PFSK-1 (cell line): Measurements from ENCODE around the gene BACE2.

Experiments
- FOXP2 ChIP-seq: optimal IDR thresholded peaks from 2 replicates; pipeline ENCODE3; 2011; ENCODE audit warnings: borderline replicate concordance, control low read depth, inconsistent platforms; ENCODE audit not compliant: insufficient read depth; ENCODE audit errors: extremely low read length, extremely low read depth
- POLR2AphosphoS5 ChIP-seq: IDR thresholded peaks from 2 replicates; pipeline ENCODE4 v1.6.1; 2012; ENCODE audit warnings: low read depth, mild to moderate bottlenecking, control low read depth, low read length, moderate library complexity
- SIN3A ChIP-seq: IDR thresholded peaks from 2 replicates; pipeline ENCODE4 v1.6.1; 2012; ENCODE audit warnings: mild to moderate bottlenecking, low read length, moderate library complexity, borderline replicate concordance; ENCODE audit not compliant: insufficient read depth
- TAF1 ChIP-seq: IDR thresholded peaks from 2 replicates; pipeline ENCODE4 v1.6.1; 2012; ENCODE audit warnings: low read length, control low read depth, borderline replicate concordance; ENCODE audit not compliant: insufficient read depth
- TF ChIP-seq, protein P1 (sequence below), 2 experiments: IDR thresholded peaks; 2 replicates each; pipeline versions ENCODE4 v1.6.1 to v1.8.0; 2011 to 2012; ENCODE audit warnings: low read depth in 2 of 2, low read length in 2 of 2, control low read depth in 1 of 2, inconsistent platforms in 1 of 2, mild to moderate bottlenecking in 1 of 2, moderate library complexity in 1 of 2; ENCODE audit not compliant: insufficient read depth in 1 of 2

BACE2 gene

GRCh38 chr21:41321211-41321907 is 153.4 kb downstream of the BACE2 start:
- no peak for TF ChIP-seq FOXP2
- no peak for TF ChIP-seq POLR2AphosphoS5
- TF ChIP-seq SIN3A, result no peak
- no peak for TF ChIP-seq TAF1
- TF ChIP-seq, protein P1, sequence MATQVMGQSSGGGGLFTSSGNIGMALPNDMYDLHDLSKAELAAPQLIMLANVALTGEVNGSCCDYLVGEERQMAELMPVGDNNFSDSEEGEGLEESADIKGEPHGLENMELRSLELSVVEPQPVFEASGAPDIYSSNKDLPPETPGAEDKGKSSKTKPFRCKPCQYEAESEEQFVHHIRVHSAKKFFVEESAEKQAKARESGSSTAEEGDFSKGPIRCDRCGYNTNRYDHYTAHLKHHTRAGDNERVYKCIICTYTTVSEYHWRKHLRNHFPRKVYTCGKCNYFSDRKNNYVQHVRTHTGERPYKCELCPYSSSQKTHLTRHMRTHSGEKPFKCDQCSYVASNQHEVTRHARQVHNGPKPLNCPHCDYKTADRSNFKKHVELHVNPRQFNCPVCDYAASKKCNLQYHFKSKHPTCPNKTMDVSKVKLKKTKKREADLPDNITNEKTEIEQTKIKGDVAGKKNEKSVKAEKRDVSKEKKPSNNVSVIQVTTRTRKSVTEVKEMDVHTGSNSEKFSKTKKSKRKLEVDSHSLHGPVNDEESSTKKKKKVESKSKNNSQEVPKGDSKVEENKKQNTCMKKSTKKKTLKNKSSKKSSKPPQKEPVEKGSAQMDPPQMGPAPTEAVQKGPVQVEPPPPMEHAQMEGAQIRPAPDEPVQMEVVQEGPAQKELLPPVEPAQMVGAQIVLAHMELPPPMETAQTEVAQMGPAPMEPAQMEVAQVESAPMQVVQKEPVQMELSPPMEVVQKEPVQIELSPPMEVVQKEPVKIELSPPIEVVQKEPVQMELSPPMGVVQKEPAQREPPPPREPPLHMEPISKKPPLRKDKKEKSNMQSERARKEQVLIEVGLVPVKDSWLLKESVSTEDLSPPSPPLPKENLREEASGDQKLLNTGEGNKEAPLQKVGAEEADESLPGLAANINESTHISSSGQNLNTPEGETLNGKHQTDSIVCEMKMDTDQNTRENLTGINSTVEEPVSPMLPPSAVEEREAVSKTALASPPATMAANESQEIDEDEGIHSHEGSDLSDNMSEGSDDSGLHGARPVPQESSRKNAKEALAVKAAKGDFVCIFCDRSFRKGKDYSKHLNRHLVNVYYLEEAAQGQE (IDR thresholded peaks at IDR 0.05; ENCODE audit: insufficient read depth in 1 of 2, low read depth in 2 of 2, low read length in 2 of 2), result no peak

DNA sequence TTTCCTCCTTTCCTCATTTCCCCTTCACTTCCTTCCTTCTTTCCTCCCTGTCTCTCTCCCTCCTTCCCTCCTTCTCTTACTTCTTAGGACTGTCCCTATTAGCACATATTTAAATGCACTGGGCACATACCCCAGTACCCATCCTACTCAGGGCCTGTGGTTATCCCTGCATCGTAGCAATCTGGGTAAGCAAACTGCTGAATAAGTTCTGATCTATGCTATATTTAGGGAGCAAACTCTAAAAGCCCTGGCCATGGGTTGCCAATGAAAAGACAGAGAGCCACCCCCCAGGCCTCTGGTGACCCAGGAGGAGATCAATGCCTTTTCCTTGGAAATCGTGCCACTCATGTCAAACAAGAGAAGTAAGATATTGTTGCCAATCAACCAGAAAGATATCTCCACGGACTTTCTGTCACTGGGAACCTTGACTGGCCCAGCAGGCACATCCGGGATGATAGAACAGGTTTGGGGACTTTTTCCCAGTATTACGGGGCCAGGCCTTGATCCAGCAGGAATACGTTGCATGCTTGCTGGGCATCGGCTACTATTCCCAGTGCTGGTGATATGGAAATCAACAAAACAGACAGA is 154.0 kb downstream of the BACE2 start:
- no peak for TF ChIP-seq SIN3A

- no peak for TF ChIP-seq POLR2AphosphoS5
- TF ChIP-seq SIN3A, result no peak
- no peak for TF ChIP-seq TAF1
- no peak for TF ChIP-seq FOXP2
- TF ChIP-seq, protein P1 (IDR thresholded peaks at IDR 0.05; ENCODE audit: insufficient read depth in 1 of 2, low read depth in 2 of 2, low read length in 2 of 2), result no peak
These were observed 154.8 kb downstream of the BACE2 start for GRCh38 chr21:41322496-41323382.

- TF ChIP-seq TAF1, result no peak
- TF ChIP-seq FOXP2, result no peak
- TF ChIP-seq SIN3A, result no peak
- no peak for TF ChIP-seq POLR2AphosphoS5
- TF ChIP-seq, protein P1 (IDR thresholded peaks at IDR 0.05; ENCODE audit: insufficient read depth in 1 of 2, low read depth in 2 of 2, low read length in 2 of 2), result no peak
These were observed 157.4 kb downstream of the BACE2 start for GRCh38 chr21:41325138-41325912.
